ENCODE measurements around the gene CAMK1D. TPM values are rescaled to one million over a fixed set of nuclear protein-coding genes. Genes with fewer than 3 reads are reported as not detected.

CAMK1D gene
- total and polyA plus RNA-seq, 2 of the 8 experiments (the other 6 are each of a cell fraction or from before 2014, with no cell fraction given), result 3.5 to 10.6 TPM

- TF ChIP-seq CHD7 (IDR thresholded peaks at IDR 0.05; ENCODE audit: insufficient replicate concordance, low read length) (no peak), ATF3 (IDR thresholded peaks at IDR 0.05; ENCODE audit: insufficient read depth, low read depth, low read length) (no peak), ZNF274 (IDR thresholded peaks at IDR 0.05; ENCODE audit: borderline replicate concordance, extremely low read depth, low read length) (no peak), RAD21 (IDR thresholded peaks at IDR 0.05 in 1 of 2, conservative IDR thresholded peaks at IDR 0.05 in 1 of 2; ENCODE audit: low read depth in 2 of 2, low read length in 2 of 2) (no peak), BACH1 (IDR thresholded peaks at IDR 0.05; ENCODE audit: low read length) (no peak), PHF8 (conservative IDR thresholded peaks at IDR 0.05; ENCODE audit: low read depth, low read length) (no peak)
These were observed 239.9 kb downstream of the CAMK1D start (continued) for GRCh38 chr10:12589291-12589690.

Measured in H1 (cell line).